ENCODE measurements around the gene ATG16L1. TPM values are rescaled to one million over a fixed set of nuclear protein-coding genes. Genes with fewer than 3 reads are reported as not detected.

The ATG16L1 gene
- polyA plus RNA-seq, 3 donors, result 3.3 to 22.9 (median 4.3) TPM

- 0% methylated on average over 1 of the region's 5 CpGs for WGBS (ENCODE audit: insufficient coverage)
- TF ChIP-seq CTCF (IDR thresholded peaks at IDR 0.05), result no peak
- Mint-ChIP-seq H3K4me1 (peaks cover 67% of the 10 kb centered on the region), H3K27me3 (ENCODE audit: low read depth in 3 of 3) (peaks cover 0 to 2% (median 0%) of the 10 kb centered on the region in 3 donors), H3K36me3 (no peaks in the 10 kb centered on the region), H3K4me3 (no peak overlapping the region), H3K9me3 (peaks cover 0 to 4% (median 0%) of the 10 kb centered on the region in 7 donors), H3K27ac (peak overlapping the region; percentile 27 to 93 (median 88))
- H3K9me3 ChIP-seq (replicated peaks in 1 of 2; ENCODE audit: control insufficient read depth in 1 of 2, insufficient read depth in 1 of 2, low read length in 2 of 2), result no peaks in the 10 kb centered on the region
- no peak overlapping the region for H3K4me2 ChIP-seq (replicated peaks; ENCODE audit: extremely low read depth, low read length, poor library complexity, severe bottlenecking)
- H3K27me3 ChIP-seq (ENCODE audit: control insufficient read depth in 2 of 2, insufficient read depth in 2 of 2, low read length in 2 of 2), result no peaks in the 10 kb centered on the region
- no peaks in the 10 kb centered on the region for H3K36me3 ChIP-seq (replicated peaks in 1 of 2; ENCODE audit: control insufficient read depth in 1 of 2, insufficient read depth in 2 of 2, low read length in 2 of 2)
- peak in 2 of 3 donors; percentile 52 to 70 for DNase-seq
- H4K20me1 ChIP-seq (ENCODE audit: insufficient read depth, low read length), result no peaks in the 10 kb centered on the region
- H3K4me3 ChIP-seq (replicated peaks in 1 of 3; ENCODE audit: low read depth in 2 of 3, low read length in 3 of 3), result no peak overlapping the region
- no peaks in the 10 kb centered on the region for H3K79me2 ChIP-seq (ENCODE audit: insufficient read depth, low read length)
- H3K4me1 ChIP-seq (ENCODE audit: control insufficient read depth in 1 of 2, insufficient read depth in 2 of 2, low read length in 2 of 2), result peaks cover 72 to 74% of the 10 kb centered on the region in 2 donors
- H3K9ac ChIP-seq (ENCODE audit: insufficient read depth, low read length, poor library complexity, severe bottlenecking), result no peak overlapping the region
- H2AFZ ChIP-seq (ENCODE audit: insufficient read depth, low read depth, low read length, poor library complexity, severe bottlenecking), result peak overlapping the region; percentile 67
- peak overlapping the region; percentile 38 to 45 for H3K27ac ChIP-seq (ENCODE audit: low read depth in 1 of 2, low read length in 2 of 2)
- intact Hi-C loops (cut with micrococcal nuclease), result loop anchor here (5.0 to 10.0 kb wide), 3 partner anchors 150 to 183 kb away; partner anchors contain the start of gene INPP5D (in 1 of the 2)
These were observed 6.7 kb upstream of the ATG16L1 start for GRCh38 chr2:233244818-233245217.

GRCh38 chr2:233245406-233245805 lies 6.1 kb upstream of the ATG16L1 start:
- no peak for DNase-seq
- Histone ChIP-seq H2AFZ (ENCODE audit: insufficient read depth, low read depth, low read length, poor library complexity, severe bottlenecking) (no peak overlapping the region), H3K36me3 (replicated peaks in 1 of 2; ENCODE audit: control insufficient read depth in 1 of 2, insufficient read depth in 2 of 2, low read length in 2 of 2) (no peaks in the 10 kb centered on the region), H3K27me3 (ENCODE audit: control insufficient read depth in 2 of 2, insufficient read depth in 2 of 2, low read length in 2 of 2) (no peaks in the 10 kb centered on the region), H3K4me1 (ENCODE audit: control insufficient read depth in 1 of 2, insufficient read depth in 2 of 2, low read length in 2 of 2) (peaks cover 76 to 78% of the 10 kb centered on the region in 2 donors), H3K4me2 (replicated peaks; ENCODE audit: extremely low read depth, low read length, poor library complexity, severe bottlenecking) (no peak overlapping the region), H3K9me3 (replicated peaks in 1 of 2; ENCODE audit: control insufficient read depth in 1 of 2, insufficient read depth in 1 of 2, low read length in 2 of 2) (no peaks in the 10 kb centered on the region), H3K4me3 (replicated peaks in 1 of 3; ENCODE audit: low read depth in 2 of 3, low read length in 3 of 3) (no peak overlapping the region), H3K9ac (ENCODE audit: insufficient read depth, low read length, poor library complexity, severe bottlenecking) (no peak overlapping the region), H4K20me1 (ENCODE audit: insufficient read depth, low read length) (no peaks in the 10 kb centered on the region), H3K79me2 (ENCODE audit: insufficient read depth, low read length) (no peaks in the 10 kb centered on the region), H3K27ac (ENCODE audit: low read depth in 1 of 2, low read length in 2 of 2) (no peak overlapping the region)
- TF ChIP-seq CTCF (IDR thresholded peaks at IDR 0.05), result no peak
- Mint-ChIP-seq H3K27me3 (ENCODE audit: low read depth in 3 of 3) (peaks cover 0 to 2% (median 0%) of the 10 kb centered on the region in 3 donors), H3K9me3 (peaks cover 0 to 4% (median 0%) of the 10 kb centered on the region in 7 donors), H3K4me1 (peaks cover 73% of the 10 kb centered on the region), H3K36me3 (no peaks in the 10 kb centered on the region), H3K27ac (peak overlapping the region in 3 of 7 donors; percentile 9 to 90 (median 25)), H3K4me3 (no peak overlapping the region)
- intact Hi-C loops (cut with micrococcal nuclease), result loop anchor here in 1 of 2 donors (10.0 kb wide), 1 partner anchor 151 kb away; no protein-coding TSS in a partner anchor
- WGBS (ENCODE audit: insufficient coverage), result 100% methylated on average over 2 of the region's 6 CpGs

All from CD14-positive monocyte (primary cell).